ENCODE data around the gene ADAMTS13.

Gene ADAMTS13

GRCh38 chr9:133425049-133425632 is 3.0 kb downstream of the ADAMTS13 start:
- Histone ChIP-seq H3K27ac (no peak overlapping the region), H3K36me3 (no peaks in the 10 kb centered on the region), H3K4me3 (no peak overlapping the region), H3K27me3 (peaks cover 0 to 56% of the 10 kb centered on the region in 2 donors), H3K4me1 (peaks cover 0 to 18% (median 13%) of the 10 kb centered on the region in 4 donors), H3K9me3 (no peaks in the 10 kb centered on the region)
- intact Hi-C loops (cut with DNase I; ENCODE audit: low total_unique reads): no loop called here
- DNase-seq: no peak
- TF ChIP-seq CTCF (IDR thresholded peaks at IDR 0.05): no peak

- H3K4me1 ChIP-seq: peaks cover 0 to 18% (median 13%) of the 10 kb centered on the region in 4 donors
- H3K27ac ChIP-seq: no peak overlapping the region
- H3K36me3 ChIP-seq: no peaks in the 10 kb centered on the region
- peaks cover 0 to 57% of the 10 kb centered on the region in 2 donors for H3K27me3 ChIP-seq
- intact Hi-C loops (cut with DNase I; ENCODE audit: low total_unique reads): no loop called here
- DNase-seq: no peak
- H3K4me3 ChIP-seq: no peak overlapping the region
- TF ChIP-seq CTCF (IDR thresholded peaks at IDR 0.05): no peak
- H3K9me3 ChIP-seq: no peaks in the 10 kb centered on the region
Observed at GRCh38 chr9:133426011-133426410, 3.8 kb downstream of the ADAMTS13 start.

GRCh38 chr9:133427658-133428348 is 5.6 kb downstream of the ADAMTS13 start:
- Histone ChIP-seq H3K4me3 (no peak overlapping the region), H3K36me3 (no peaks in the 10 kb centered on the region), H3K27me3 (peaks cover 0 to 57% of the 10 kb centered on the region in 2 donors), H3K27ac (no peak overlapping the region), H3K9me3 (no peaks in the 10 kb centered on the region), H3K4me1 (peaks cover 0 to 18% (median 13%) of the 10 kb centered on the region in 4 donors)
- DNase-seq: no peak
- TF ChIP-seq CTCF (IDR thresholded peaks at IDR 0.05): no peak
- intact Hi-C loops (cut with DNase I; ENCODE audit: low total_unique reads): no loop called here

- DNase-seq: no peak
- no peak for TF ChIP-seq CTCF (IDR thresholded peaks at IDR 0.05)
- intact Hi-C loops (cut with DNase I; ENCODE audit: low total_unique reads): no loop called here
- H3K4me1 ChIP-seq: peaks cover 0 to 18% (median 13%) of the 10 kb centered on the region in 4 donors
- H3K27me3 ChIP-seq: peaks cover 0 to 56% of the 10 kb centered on the region in 2 donors
- no peaks in the 10 kb centered on the region for H3K36me3 ChIP-seq
- no peaks in the 10 kb centered on the region for H3K9me3 ChIP-seq
- no peak overlapping the region for H3K27ac ChIP-seq
- peak overlapping the region; percentile 6 to 35 for H3K4me3 ChIP-seq
Observed at GRCh38 chr9:133428617-133429101, 6.5 kb downstream of the ADAMTS13 start.

GRCh38 chr9:133429214-133429613 is 7.0 kb downstream of the ADAMTS13 start:
- no peak overlapping the region for H3K27ac ChIP-seq
- peaks cover 0 to 18% (median 13%) of the 10 kb centered on the region in 4 donors for H3K4me1 ChIP-seq
- peaks cover 0 to 50% of the 10 kb centered on the region in 2 donors for H3K27me3 ChIP-seq
- no peak for TF ChIP-seq CTCF (IDR thresholded peaks at IDR 0.05)
- intact Hi-C loops (cut with DNase I; ENCODE audit: low total_unique reads): no loop called here
- no peaks in the 10 kb centered on the region for H3K9me3 ChIP-seq
- H3K4me3 ChIP-seq: no peak overlapping the region
- no peak for DNase-seq
- no peaks in the 10 kb centered on the region for H3K36me3 ChIP-seq

All from tibial artery (tissue), 4 donors.